ENCODE measurements around the gene WNT1.

Gene WNT1

GRCh38 chr12:48980389-48980952 is 2.3 kb downstream of the WNT1 start:
- DNase-seq (ENCODE audit: low read depth in 1 of 2, low spot score in 1 of 2) = no peak

- DNase-seq (ENCODE audit: low read depth in 1 of 2, low spot score in 1 of 2) = no peak
Observed at GRCh38 chr12:48980953-48981756, 3.0 kb downstream of the WNT1 start.

- DNase-seq (ENCODE audit: low read depth in 1 of 2, low spot score in 1 of 2) = no peak
Observed at GRCh38 chr12:48981757-48982157, 3.6 kb downstream of the WNT1 start.

- no peak for DNase-seq (ENCODE audit: low read depth in 1 of 2, low spot score in 1 of 2)
Observed at GRCh38 chr12:48982397-48983080, 4.4 kb downstream of the WNT1 start.

GRCh38 chr12:48985475-48985897 is 7.4 kb downstream of the WNT1 start:
- DNase-seq (ENCODE audit: low read depth in 1 of 2, low spot score in 1 of 2) = no peak

- DNase-seq (ENCODE audit: low read depth in 1 of 2, low spot score in 1 of 2) = no peak
Observed at GRCh38 chr12:48985901-48986300, 7.8 kb downstream of the WNT1 start.

GRCh38 chr12:48986720-48987291 is 8.7 kb downstream of the WNT1 start:
- DNase-seq (ENCODE audit: low read depth in 1 of 2, low spot score in 1 of 2) = no peak

GRCh38 chr12:48988030-48988649 is 10.0 kb downstream of the WNT1 start:
- DNase-seq (ENCODE audit: low read depth in 1 of 2, low spot score in 1 of 2) = peak; percentile 64 to 71

GRCh38 chr12:48990552-48990951 is 12.4 kb downstream of the WNT1 start:
- no peak for DNase-seq (ENCODE audit: low read depth in 1 of 2, low spot score in 1 of 2)

GRCh38 chr12:48991247-48992050 is 13.3 kb downstream of the WNT1 start:
- DNase-seq (ENCODE audit: low read depth in 1 of 2, low spot score in 1 of 2) = no peak

GRCh38 chr12:48993787-48994186 is 15.7 kb downstream of the WNT1 start:
- no peak for DNase-seq (ENCODE audit: low read depth in 1 of 2, low spot score in 1 of 2)

- no peak for DNase-seq (ENCODE audit: low read depth in 1 of 2, low spot score in 1 of 2)
Observed at GRCh38 chr12:48994224-48995085, 16.3 kb downstream of the WNT1 start.

- DNase-seq (ENCODE audit: low read depth in 1 of 2, low spot score in 1 of 2) = no peak
Observed at GRCh38 chr12:48995086-48995879, 17.2 kb downstream of the WNT1 start.

- DNase-seq (ENCODE audit: low read depth in 1 of 2, low spot score in 1 of 2) = no peak
Observed at GRCh38 chr12:48996794-48997718, 18.9 kb downstream of the WNT1 start.

- DNase-seq (ENCODE audit: low read depth in 1 of 2, low spot score in 1 of 2) = no peak
Observed at GRCh38 chr12:48997719-48998496, 19.8 kb downstream of the WNT1 start.

- no peak for DNase-seq (ENCODE audit: low read depth in 1 of 2, low spot score in 1 of 2)
Observed at GRCh38 chr12:48998497-48999353, 20.6 kb downstream of the WNT1 start.
